GM10248 (cell line): ENCODE measurements around the gene RNF115.
"Not testable (repeated sequence)": the region's sequence is repeated elsewhere in the genome, so short reads cannot be mapped to it uniquely, and the experiment has no call there.

Source experiments
- CTCF ChIA-PET: fragments of 300-600 bp; sonication (Branson Sonifier 250); formaldehyde crosslinking; extraction: SDS; loops from one replicate; lab custom pipeline; 2021; ENCODE audit warnings: antibody characterized with exemption; lab: Yijun Ruan, JAX
- POLR2A ChIA-PET: fragments of 350-650 bp; sonication (Branson Sonifier 250); formaldehyde crosslinking; extraction: SDS; loops from one replicate; lab custom pipeline; 2020; ENCODE audit warnings: antibody characterized with exemption; lab: Yijun Ruan, JAX
- DNase-seq: peaks from one replicate; pipeline ENCODE4 v3.0.0; 2012; ENCODE audit errors: extremely low spot score
- TF ChIP-seq, protein P1 (sequence below): IDR thresholded peaks from 2 replicates; pipeline ENCODE4 v1.5.1; 2012; ENCODE audit warnings: mild to moderate bottlenecking, low read depth; ENCODE audit errors: extremely low read depth, missing control alignments, control extremely low read depth

Gene RNF115

GRCh38 chr1:145762001-145762400 is 61.9 kb downstream of the RNF115 start:
- DNase-seq, CTCF ChIA-PET, POLR2A ChIA-PET: not testable (repeated sequence)

DNA sequence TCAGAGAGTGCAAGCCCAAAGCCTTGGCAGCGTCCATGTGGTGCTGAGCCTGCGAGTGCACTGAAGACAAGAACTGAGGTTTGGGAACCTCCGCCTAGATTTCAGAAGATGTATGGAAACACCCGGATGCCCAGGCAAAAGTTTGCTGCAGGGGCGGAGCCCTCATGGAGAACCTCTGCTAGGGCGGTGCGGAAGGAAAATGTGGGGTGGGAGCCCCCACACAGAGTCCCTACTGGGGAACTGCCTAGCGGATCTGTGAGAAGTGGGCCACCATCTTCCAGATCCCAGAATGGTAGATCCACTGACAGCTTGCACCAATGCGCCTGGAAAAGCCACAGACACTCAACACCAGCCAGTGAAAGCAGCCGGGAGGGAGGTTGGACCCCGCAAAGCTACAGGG is 62.4 kb downstream of the RNF115 start:
- CTCF ChIA-PET, DNase-seq, POLR2A ChIA-PET: not testable (repeated sequence)

GRCh38 chr1:145760395-145760949 is 63.4 kb downstream of the RNF115 start:
- CTCF ChIA-PET = interaction anchor here (3.2 kb wide), 1 partner anchor 11 kb away, joined by 16 read pairs; no protein-coding TSS in a partner anchor
- POLR2A ChIA-PET, DNase-seq: not testable (repeated sequence)

DNA sequence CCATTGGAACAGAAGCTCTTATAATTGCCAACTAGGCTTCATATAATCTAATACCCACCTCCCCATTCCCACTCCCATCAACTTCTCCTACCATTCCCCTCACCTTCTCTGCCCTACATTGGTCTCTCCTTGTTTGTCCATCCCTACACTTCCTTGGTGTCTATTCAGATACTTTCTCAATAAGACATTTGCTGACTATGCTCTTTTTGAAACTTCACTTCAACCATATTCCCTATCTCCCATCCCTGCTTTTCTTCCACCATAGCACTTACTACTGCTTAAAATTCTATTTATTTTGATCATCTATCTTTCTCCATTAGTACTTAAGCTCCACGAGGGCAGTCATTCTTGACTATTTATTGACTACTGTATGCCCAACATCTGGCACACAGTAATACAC is 64.2 kb downstream of the RNF115 start:
- CTCF ChIA-PET = interaction anchor here (1.0 to 3.2 kb wide), 4 partner anchors 10 to 21 kb away, joined by 3 to 16 read pairs (median 4); no protein-coding TSS in a partner anchor
- DNase-seq = no peak
- POLR2A ChIA-PET = no interaction called here
- TF ChIP-seq, protein P1, sequence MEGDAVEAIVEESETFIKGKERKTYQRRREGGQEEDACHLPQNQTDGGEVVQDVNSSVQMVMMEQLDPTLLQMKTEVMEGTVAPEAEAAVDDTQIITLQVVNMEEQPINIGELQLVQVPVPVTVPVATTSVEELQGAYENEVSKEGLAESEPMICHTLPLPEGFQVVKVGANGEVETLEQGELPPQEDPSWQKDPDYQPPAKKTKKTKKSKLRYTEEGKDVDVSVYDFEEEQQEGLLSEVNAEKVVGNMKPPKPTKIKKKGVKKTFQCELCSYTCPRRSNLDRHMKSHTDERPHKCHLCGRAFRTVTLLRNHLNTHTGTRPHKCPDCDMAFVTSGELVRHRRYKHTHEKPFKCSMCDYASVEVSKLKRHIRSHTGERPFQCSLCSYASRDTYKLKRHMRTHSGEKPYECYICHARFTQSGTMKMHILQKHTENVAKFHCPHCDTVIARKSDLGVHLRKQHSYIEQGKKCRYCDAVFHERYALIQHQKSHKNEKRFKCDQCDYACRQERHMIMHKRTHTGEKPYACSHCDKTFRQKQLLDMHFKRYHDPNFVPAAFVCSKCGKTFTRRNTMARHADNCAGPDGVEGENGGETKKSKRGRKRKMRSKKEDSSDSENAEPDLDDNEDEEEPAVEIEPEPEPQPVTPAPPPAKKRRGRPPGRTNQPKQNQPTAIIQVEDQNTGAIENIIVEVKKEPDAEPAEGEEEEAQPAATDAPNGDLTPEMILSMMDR = no peak

- TF ChIP-seq, protein P1 = no peak
- POLR2A ChIA-PET = no interaction called here
- no peak for DNase-seq
- CTCF ChIA-PET = interaction anchor here (1.0 to 3.2 kb wide), 10 partner anchors 9 to 88 kb away, joined by 3 to 16 read pairs (median 4); partner anchors contain the start of gene NUDT17
These were observed 65.3 kb downstream of the RNF115 start for GRCh38 chr1:145758575-145758974.

DNA sequence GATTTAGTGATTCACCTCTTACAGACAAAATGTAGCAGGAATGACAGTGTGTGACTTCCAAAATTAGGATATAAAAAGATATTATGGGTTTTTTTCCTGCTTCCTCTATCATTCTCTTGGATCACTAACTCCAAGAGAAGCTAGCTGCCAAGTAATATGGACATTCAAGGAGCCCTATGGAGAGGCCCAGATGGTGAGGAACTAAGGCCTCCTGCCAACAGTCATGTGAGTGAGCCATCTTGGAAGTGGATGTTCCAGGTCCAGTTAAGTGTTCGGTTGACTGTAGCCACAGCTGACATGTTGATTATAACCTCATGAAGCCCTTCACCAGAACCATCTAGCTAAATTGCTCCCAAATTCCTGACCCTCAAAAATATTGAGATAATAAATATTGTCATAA is 65.8 kb downstream of the RNF115 start:
- POLR2A ChIA-PET = no interaction called here

GRCh38 chr1:145757420-145757819 is 66.5 kb downstream of the RNF115 start:
- POLR2A ChIA-PET = no interaction called here
- TF ChIP-seq, protein P1 = no peak
- no peak for DNase-seq
- CTCF ChIA-PET = interaction anchor here (1.3 to 3.2 kb wide), 6 partner anchors 8 to 89 kb away, joined by 3 to 16 read pairs (median 4); partner anchors contain the start of gene NUDT17

More for the DNA sequence above, 65.8 kb downstream of the RNF115 start:
- DNase-seq = no peak
- CTCF ChIA-PET = interaction anchor here (1.3 to 3.2 kb wide), 9 partner anchors 9 to 89 kb away, joined by 3 to 16 read pairs (median 4); partner anchors contain the start of gene NUDT17
- TF ChIP-seq, protein P1 = no peak

GRCh38 chr1:145751491-145752037 is 72.3 kb downstream of the RNF115 start:
- CTCF ChIA-PET = interaction anchor here (3.0 kb wide), 1 partner anchor 13 kb away, joined by 8 read pairs; no protein-coding TSS in a partner anchor
- POLR2A ChIA-PET = no interaction called here
- DNase-seq = no peak
- TF ChIP-seq, protein P1 = no peak
